Activated CD4-positive, alpha-beta T cell treated with anti-CD3 and anti-CD28 coated beads, Interleukin-2, amount 50 U/mL, for 48 hours (primary cell): ENCODE results near the gene ZNF341.

Experiments
- DNase-seq, 2 experiments: peaks; one replicate each; pipeline ENCODE4 v3.0.0-alpha.2; 2020

The ZNF341 gene

GRCh38 chr20:33702861-33703260, 28.9 kb upstream of the ZNF341 start:
- DNase-seq, result no peak

- DNase-seq, result no peak
Measured at GRCh38 chr20:33703498-33704137, 28.2 kb upstream of the ZNF341 start.

- DNase-seq, result no peak
Measured at GRCh38 chr20:33704197-33704924, 27.4 kb upstream of the ZNF341 start.

GRCh38 chr20:33707668-33708067, 24.1 kb upstream of the ZNF341 start:
- no peak for DNase-seq

GRCh38 chr20:33709398-33709797, 22.4 kb upstream of the ZNF341 start:
- peak in 1 of 2 experiments; percentile 21 for DNase-seq

GRCh38 chr20:33709905-33710541, 21.8 kb upstream of the ZNF341 start:
- no peak for DNase-seq

- no peak for DNase-seq
Measured at GRCh38 chr20:33710681-33711445, 20.9 kb upstream of the ZNF341 start.

- DNase-seq, result no peak
Measured at GRCh38 chr20:33711446-33711738, 20.4 kb upstream of the ZNF341 start.

GRCh38 chr20:33713865-33714367, 17.9 kb upstream of the ZNF341 start:
- no peak for DNase-seq

- no peak for DNase-seq
Measured at GRCh38 chr20:33716498-33716897, 15.3 kb upstream of the ZNF341 start.

GRCh38 chr20:33719277-33719988, 12.4 kb upstream of the ZNF341 start:
- DNase-seq, result peak in 1 of 2 experiments; percentile 10

GRCh38 chr20:33719989-33720709, 11.6 kb upstream of the ZNF341 start, which contains the start of gene PXMP4:
Gene PXMP4, minus strand, starts transcription at chr20:33720310. Its CDS starts 103 bp downstream, at chr20:33720207.
- DNase-seq, result peak; percentile 80 to 89

- no peak for DNase-seq
Measured at GRCh38 chr20:33721391-33722140, 10.2 kb upstream of the ZNF341 start.

GRCh38 chr20:33724439-33725094, 7.2 kb upstream of the ZNF341 start:
- no peak for DNase-seq

GRCh38 chr20:33725607-33726264, 6.1 kb upstream of the ZNF341 start:
- DNase-seq, result no peak

- no peak for DNase-seq
Measured at GRCh38 chr20:33727115-33727479, 4.7 kb upstream of the ZNF341 start.

GRCh38 chr20:33727806-33728205, 4.0 kb upstream of the ZNF341 start:
- DNase-seq, result no peak

GRCh38 chr20:33728463-33728862, 3.3 kb upstream of the ZNF341 start:
- no peak for DNase-seq

- no peak for DNase-seq
Measured at GRCh38 chr20:33729101-33729500, 2.7 kb upstream of the ZNF341 start.
